K562 (cell line): Measurements from ENCODE around the gene VPS33A. TPM values are rescaled to one million over a fixed set of nuclear protein-coding genes. Genes with fewer than 3 reads are reported as not detected.

Experiments used
- BRF1 ChIP-seq: IDR thresholded peaks from 3 replicates; pipeline ENCODE4 v1.6.1; 2011; ENCODE audit warnings: borderline replicate concordance, mild to moderate bottlenecking; ENCODE audit not compliant: insufficient read length; ENCODE audit errors: extremely low read depth
- E2F3 ChIP-seq: fragments of 250-450 bp; sonication (Bioruptor Pico); IDR thresholded peaks from 2 replicates; pipeline ENCODE4 v1.4.0; 2020; ENCODE audit warnings: mild to moderate bottlenecking
- HNRNPK ChIP-seq: fragments of 200-400 bp; formaldehyde crosslinking; IDR thresholded peaks from one replicate; pipeline ENCODE4 v1.6.1; 2018; ENCODE audit warnings: mild to moderate bottlenecking, low read depth, low read length; ENCODE audit not compliant: poor library complexity, severe bottlenecking
- KDM2B ChIP-seq: fragments of 250-450 bp; sonication (Bioruptor Pico); IDR thresholded peaks from 2 replicates; pipeline ENCODE4 v1.8.0; 2021; ENCODE audit warnings: mild to moderate bottlenecking, moderate library complexity
- MIER1 ChIP-seq: fragments of 450-650 bp; IDR thresholded peaks from 2 replicates; pipeline ENCODE4 v1.6.1; 2016; ENCODE audit warnings: antibody characterized with exemption, mild to moderate bottlenecking, low read depth
- MTA1 ChIP-seq: fragments of 450-650 bp; IDR thresholded peaks from 2 replicates; pipeline ENCODE4 v1.6.1; 2017; ENCODE audit warnings: borderline replicate concordance
- MTA3 ChIP-seq: fragments of 450-650 bp; formaldehyde crosslinking; IDR thresholded peaks from 2 replicates; pipeline ENCODE4 v1.6.1; 2017; ENCODE audit warnings: mild to moderate bottlenecking, borderline replicate concordance
- MYNN ChIP-seq, 2 experiments: sonication (generic); formaldehyde crosslinking in 1 of 2; IDR thresholded peaks; 2 replicates each; pipeline versions ENCODE4 v1.5.0 to v1.6.1; 2016 to 2020; ENCODE audit warnings: antibody characterized with exemption in 1 of 2, missing genetic modification reagents in 1 of 2
- NCOR1 ChIP-seq: fragments of 450-650 bp; IDR thresholded peaks from 2 replicates; pipeline ENCODE4 v1.6.1; 2016; ENCODE audit warnings: mild to moderate bottlenecking, moderate library complexity
- PHF8 ChIP-seq: fragments of 200-600 bp; sonication (generic); IDR thresholded peaks from 2 replicates; pipeline ENCODE4 v1.6.1; 2012; ENCODE audit warnings: mixed run types, mild to moderate bottlenecking, inconsistent platforms, low read length, moderate library complexity, borderline replicate concordance
- PKNOX1 ChIP-seq: fragments of 450-650 bp; IDR thresholded peaks from 2 replicates; pipeline ENCODE4 v1.6.1; 2016
- POLR2H ChIP-seq: IDR thresholded peaks from 2 replicates; pipeline ENCODE4 v1.6.1; 2016; ENCODE audit warnings: missing genetic modification characterization, low read depth, mild to moderate bottlenecking, control low read depth, missing compliant biosample characterization, moderate library complexity
- SOX6 ChIP-seq: fragments of 450-650 bp; IDR thresholded peaks from 2 replicates; pipeline ENCODE4 v1.6.1; 2014; ENCODE audit warnings: mild to moderate bottlenecking
- TOE1 ChIP-seq, 2 experiments: fragments of 450-650 bp in 1 of 2; sonication (generic) in 1 of 2; formaldehyde crosslinking in 1 of 2; IDR thresholded peaks; 2 replicates each; pipeline versions ENCODE4 v1.7.1 to v1.8.0; 2016 to 2022; ENCODE audit warnings: borderline replicate concordance in 2 of 2, mild to moderate bottlenecking in 2 of 2, antibody characterized with exemption in 1 of 2, inconsistent platforms in 1 of 2, low read depth in 1 of 2, missing genetic modification reagents in 1 of 2, moderate library complexity in 1 of 2
- ZBTB43 ChIP-seq: sonication (generic); formaldehyde crosslinking; IDR thresholded peaks from 2 replicates; pipeline ENCODE4 v1.8.0; 2023; ENCODE audit warnings: mild to moderate bottlenecking, missing genetic modification reagents
- ZNF766 ChIP-seq: fragments of 200-800 bp; sonication (Bioruptor generic); conservative IDR thresholded peaks from 2 replicates; pipeline ENCODE4 v1.6.1; 2016; ENCODE audit warnings: missing genetic modification characterization, missing compliant biosample characterization
- polyA plus RNA-seq, 8 experiments: library from polyadenylated mRNA; depleted of rRNA in 4 of 8; stranded (reverse) in 5 of 8; unstranded in 3 of 8; fragments of >200 nt; fragmentation: Nextera tagmentation in 2 of 8; fragmentation: Illumina TruSeq in 1 of 8; extraction: Ambion mirVana in 2 of 8; extraction: Trizol in 1 of 8; gene quantifications; 2 replicates each; pipeline versions ENCODE4 v1.2.1 to v1.2.3, GENCODE V29; 2011 to 2014; ENCODE audit warnings: inconsistent platforms in 1 of 8, missing spikeins in 1 of 8
- total RNA-seq, 7 experiments: library from RNA; depleted of rRNA in 6 of 7; stranded (reverse); fragments of >200 nt in 6 of 7; fragmentation: Illumina TruSeq in 2 of 7; extraction: Trizol in 2 of 7; gene quantifications; 2 replicates each; pipeline versions ENCODE4 v1.2.1 to v1.2.3, GENCODE V29; 2011 to 2021; ENCODE audit warnings: low replicate concordance in 1 of 7
- TF ChIP-seq, protein P1 (sequence below): fragments of 250-450 bp; sonication (Bioruptor Pico); IDR thresholded peaks from 2 replicates; pipeline ENCODE4 v1.4.0; 2020
- TF ChIP-seq, protein P2 (sequence below): fragments of 250-450 bp; sonication (Bioruptor Pico); IDR thresholded peaks from 2 replicates; pipeline ENCODE4 v1.4.0; 2020

Gene VPS33A
- total and polyA plus RNA-seq, 9 of the 15 experiments (the other 6 are each of a cell fraction or from before 2014, with no cell fraction given) = 10.6 to 34.3 (median 25.3) TPM

DNA sequence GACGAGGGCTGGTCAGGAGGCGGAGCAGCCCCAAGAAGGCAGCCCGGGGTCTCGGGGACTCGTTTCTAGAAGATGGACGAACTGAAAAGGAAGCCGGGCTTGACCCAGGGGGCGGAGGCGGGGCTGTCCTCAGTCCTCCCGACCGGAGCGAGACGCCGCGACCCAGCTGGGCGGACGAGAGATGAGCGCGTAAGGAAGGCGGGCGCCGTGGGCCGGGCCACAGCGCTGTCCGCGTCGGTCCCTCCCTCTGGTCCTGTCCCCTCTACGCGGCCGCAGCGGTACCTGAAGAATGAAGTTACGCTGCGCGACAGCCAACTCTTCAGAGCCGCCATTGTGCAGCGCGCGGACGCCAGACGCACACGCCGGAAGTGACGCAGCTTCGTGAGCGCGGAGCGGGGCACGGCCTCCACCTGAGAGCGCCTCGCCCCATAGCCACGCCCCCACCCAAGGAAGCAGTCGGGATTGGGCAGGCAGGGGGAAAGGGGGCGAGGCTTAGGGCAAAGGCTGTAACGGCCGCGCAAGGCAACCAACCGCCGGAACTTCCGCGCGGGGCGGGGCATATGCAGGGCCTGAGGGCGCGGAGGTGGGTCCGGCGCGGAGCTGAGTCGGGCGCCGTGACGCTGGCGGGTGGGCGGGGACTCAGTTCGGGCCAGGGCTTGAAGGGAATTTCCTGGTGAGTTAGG is 40.5 kb downstream of the VPS33A start, which contains the start of gene DIABLO (continued):
- TF ChIP-seq TOE1 (IDR thresholded peaks at IDR 0.05; ENCODE audit: borderline replicate concordance) = peak; percentile 37; the same call in 1 of the 2 replicates
- no peak for TF ChIP-seq TOE1 (CRISPR knock-in tag; IDR thresholded peaks at IDR 0.05; ENCODE audit: borderline replicate concordance, low read depth)
- peak; percentile 66; the same call in 1 of the 2 replicates for TF ChIP-seq MTA3
- peak; percentile 80; the same call in 1 of the 2 replicates for TF ChIP-seq KDM2B (CRISPR knock-in tag)
- no peak for TF ChIP-seq MYNN (IDR thresholded peaks at IDR 0.05)
- no peak for TF ChIP-seq MYNN (CRISPR knock-in tag; IDR thresholded peaks at IDR 0.05)
- no peak for TF ChIP-seq E2F3 (CRISPR knock-in tag)
- no peak for TF ChIP-seq ZBTB43 (CRISPR knock-in tag)
- TF ChIP-seq, protein P1, sequence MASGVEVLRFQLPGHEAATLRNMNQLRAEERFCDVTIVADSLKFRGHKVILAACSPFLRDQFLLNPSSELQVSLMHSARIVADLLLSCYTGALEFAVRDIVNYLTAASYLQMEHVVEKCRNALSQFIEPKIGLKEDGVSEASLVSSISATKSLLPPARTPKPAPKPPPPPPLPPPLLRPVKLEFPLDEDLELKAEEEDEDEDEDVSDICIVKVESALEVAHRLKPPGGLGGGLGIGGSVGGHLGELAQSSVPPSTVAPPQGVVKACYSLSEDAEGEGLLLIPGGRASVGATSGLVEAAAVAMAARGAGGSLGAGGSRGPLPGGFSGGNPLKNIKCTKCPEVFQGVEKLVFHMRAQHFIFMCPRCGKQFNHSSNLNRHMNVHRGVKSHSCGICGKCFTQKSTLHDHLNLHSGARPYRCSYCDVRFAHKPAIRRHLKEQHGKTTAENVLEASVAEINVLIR (CRISPR knock-in tag) = peak; percentile 93
- no peak for TF ChIP-seq ZNF766 (CRISPR knock-in tag)
- TF ChIP-seq PHF8 = peak; percentile 99
- TF ChIP-seq BRF1 = no peak
- TF ChIP-seq, protein P2, sequence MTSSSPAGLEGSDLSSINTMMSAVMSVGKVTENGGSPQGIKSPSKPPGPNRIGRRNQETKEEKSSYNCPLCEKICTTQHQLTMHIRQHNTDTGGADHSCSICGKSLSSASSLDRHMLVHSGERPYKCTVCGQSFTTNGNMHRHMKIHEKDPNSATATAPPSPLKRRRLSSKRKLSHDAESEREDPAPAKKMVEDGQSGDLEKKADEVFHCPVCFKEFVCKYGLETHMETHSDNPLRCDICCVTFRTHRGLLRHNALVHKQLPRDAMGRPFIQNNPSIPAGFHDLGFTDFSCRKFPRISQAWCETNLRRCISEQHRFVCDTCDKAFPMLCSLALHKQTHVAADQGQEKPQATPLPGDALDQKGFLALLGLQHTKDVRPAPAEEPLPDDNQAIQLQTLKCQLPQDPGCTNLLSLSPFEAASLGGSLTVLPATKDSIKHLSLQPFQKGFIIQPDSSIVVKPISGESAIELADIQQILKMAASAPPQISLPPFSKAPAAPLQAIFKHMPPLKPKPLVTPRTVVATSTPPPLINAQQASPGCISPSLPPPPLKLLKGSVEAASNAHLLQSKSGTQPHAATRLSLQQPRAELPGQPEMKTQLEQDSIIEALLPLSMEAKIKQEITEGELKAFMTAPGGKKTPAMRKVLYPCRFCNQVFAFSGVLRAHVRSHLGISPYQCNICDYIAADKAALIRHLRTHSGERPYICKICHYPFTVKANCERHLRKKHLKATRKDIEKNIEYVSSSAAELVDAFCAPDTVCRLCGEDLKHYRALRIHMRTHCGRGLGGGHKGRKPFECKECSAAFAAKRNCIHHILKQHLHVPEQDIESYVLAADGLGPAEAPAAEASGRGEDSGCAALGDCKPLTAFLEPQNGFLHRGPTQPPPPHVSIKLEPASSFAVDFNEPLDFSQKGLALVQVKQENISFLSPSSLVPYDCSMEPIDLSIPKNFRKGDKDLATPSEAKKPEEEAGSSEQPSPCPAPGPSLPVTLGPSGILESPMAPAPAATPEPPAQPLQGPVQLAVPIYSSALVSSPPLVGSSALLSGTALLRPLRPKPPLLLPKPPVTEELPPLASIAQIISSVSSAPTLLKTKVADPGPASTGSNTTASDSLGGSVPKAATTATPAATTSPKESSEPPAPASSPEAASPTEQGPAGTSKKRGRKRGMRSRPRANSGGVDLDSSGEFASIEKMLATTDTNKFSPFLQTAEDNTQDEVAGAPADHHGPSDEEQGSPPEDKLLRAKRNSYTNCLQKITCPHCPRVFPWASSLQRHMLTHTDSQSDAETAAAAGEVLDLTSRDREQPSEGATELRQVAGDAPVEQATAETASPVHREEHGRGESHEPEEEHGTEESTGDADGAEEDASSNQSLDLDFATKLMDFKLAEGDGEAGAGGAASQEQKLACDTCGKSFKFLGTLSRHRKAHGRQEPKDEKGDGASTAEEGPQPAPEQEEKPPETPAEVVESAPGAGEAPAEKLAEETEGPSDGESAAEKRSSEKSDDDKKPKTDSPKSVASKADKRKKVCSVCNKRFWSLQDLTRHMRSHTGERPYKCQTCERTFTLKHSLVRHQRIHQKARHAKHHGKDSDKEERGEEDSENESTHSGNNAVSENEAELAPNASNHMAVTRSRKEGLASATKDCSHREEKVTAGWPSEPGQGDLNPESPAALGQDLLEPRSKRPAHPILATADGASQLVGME (CRISPR knock-in tag) = no peak
- TF ChIP-seq MIER1 = no peak
- peak; percentile 49 for TF ChIP-seq POLR2H (tag)
- TF ChIP-seq PKNOX1 = peak; percentile 88
- TF ChIP-seq HNRNPK = no peak
- TF ChIP-seq MTA1 = peak; percentile 95
- TF ChIP-seq SOX6 = peak; percentile 11; the same call in 1 of the 2 replicates
- no peak for TF ChIP-seq NCOR1
